NCI-H187 treated with DMSO at 0.1 percent for 48 hours (cell line): ENCODE results near the gene DSCAM.
"Not testable (repeated sequence)": the region's sequence is repeated elsewhere in the genome, so short reads cannot be mapped to it uniquely, and the experiment has no call there.

Experiments
- DNase-seq: peaks from one replicate; lab custom pipeline; 2025; lab: John Stamatoyannopoulos, UW

The DSCAM gene

GRCh38 chr21:40385883-40386282 lies 461.1 kb downstream of the DSCAM start:
- DNase-seq: no peak

- DNase-seq: no peak
These were observed 463.0 kb downstream of the DSCAM start for GRCh38 chr21:40383951-40384350.

GRCh38 chr21:40381111-40381510 lies 465.8 kb downstream of the DSCAM start:
- DNase-seq: no peak

GRCh38 chr21:40379881-40380810 lies 466.8 kb downstream of the DSCAM start:
- DNase-seq: no peak

- no peak for DNase-seq
These were observed 469.8 kb downstream of the DSCAM start for GRCh38 chr21:40377135-40377534.

- no peak for DNase-seq
These were observed 473.2 kb downstream of the DSCAM start for GRCh38 chr21:40373761-40374160.

GRCh38 chr21:40372506-40372905 lies 474.5 kb downstream of the DSCAM start:
- DNase-seq: no peak

- DNase-seq: no peak
These were observed 475.6 kb downstream of the DSCAM start for GRCh38 chr21:40371329-40371728.

GRCh38 chr21:40356644-40357043 lies 490.3 kb downstream of the DSCAM start:
- DNase-seq: no peak

GRCh38 chr21:40355076-40355475 lies 491.9 kb downstream of the DSCAM start:
- no peak for DNase-seq

GRCh38 chr21:40351006-40351405 lies 496.0 kb downstream of the DSCAM start:
- DNase-seq: no peak

GRCh38 chr21:40349591-40349990 lies 497.4 kb downstream of the DSCAM start:
- no peak for DNase-seq

GRCh38 chr21:40345711-40346321 lies 501.1 kb downstream of the DSCAM start:
- DNase-seq: no peak

- DNase-seq: no peak
These were observed 506.6 kb downstream of the DSCAM start for GRCh38 chr21:40340357-40340756.

GRCh38 chr21:40339050-40339449 lies 507.9 kb downstream of the DSCAM start:
- no peak for DNase-seq

GRCh38 chr21:40337981-40338380 lies 509.0 kb downstream of the DSCAM start:
- no peak for DNase-seq

- DNase-seq: no peak
These were observed 511.3 kb downstream of the DSCAM start for GRCh38 chr21:40335704-40336103.

- no peak for DNase-seq
These were observed 512.8 kb downstream of the DSCAM start for GRCh38 chr21:40334159-40334558.

- DNase-seq: no peak
These were observed 513.2 kb downstream of the DSCAM start for GRCh38 chr21:40333731-40334130.

GRCh38 chr21:40331804-40332203 lies 515.2 kb downstream of the DSCAM start:
- no peak for DNase-seq

GRCh38 chr21:40331172-40331571 lies 515.8 kb downstream of the DSCAM start:
- DNase-seq: no peak

GRCh38 chr21:40324389-40324788 lies 522.6 kb downstream of the DSCAM start:
- DNase-seq: no peak

GRCh38 chr21:40320718-40321117 lies 526.2 kb downstream of the DSCAM start:
- DNase-seq: not testable (repeated sequence)
